NCI-H2227 (cell line): ENCODE measurements around the gene SDK1.
A peak's percentile ranks its signal among the peaks of the same experiment; 100 is the strongest.

Source experiments
- DNase-seq: peaks from one replicate; lab custom pipeline; 2025; ENCODE audit not compliant: unreplicated experiment; lab: John Stamatoyannopoulos, UW

Gene SDK1

DNA sequence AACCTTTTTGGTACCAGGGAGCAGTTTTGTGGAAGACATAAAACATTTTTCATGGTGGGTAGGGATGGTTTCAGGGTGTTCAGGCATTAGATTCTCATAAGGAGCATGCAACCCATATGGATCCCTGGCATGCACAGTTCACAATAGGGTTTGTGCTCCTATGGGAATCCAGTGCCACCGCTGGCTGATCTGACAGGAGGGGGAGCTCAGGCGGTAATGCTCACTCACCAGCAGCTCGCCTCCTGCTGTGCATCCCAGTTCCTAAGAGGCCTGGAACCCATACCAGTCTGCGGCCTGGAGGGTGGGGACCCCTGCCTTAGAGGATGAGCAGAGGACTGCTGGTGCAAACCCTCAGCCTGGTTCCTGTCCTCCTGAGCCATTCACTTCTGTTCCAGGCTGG, 561.7 kb downstream of the SDK1 start:
- no peak for DNase-seq

DNA sequence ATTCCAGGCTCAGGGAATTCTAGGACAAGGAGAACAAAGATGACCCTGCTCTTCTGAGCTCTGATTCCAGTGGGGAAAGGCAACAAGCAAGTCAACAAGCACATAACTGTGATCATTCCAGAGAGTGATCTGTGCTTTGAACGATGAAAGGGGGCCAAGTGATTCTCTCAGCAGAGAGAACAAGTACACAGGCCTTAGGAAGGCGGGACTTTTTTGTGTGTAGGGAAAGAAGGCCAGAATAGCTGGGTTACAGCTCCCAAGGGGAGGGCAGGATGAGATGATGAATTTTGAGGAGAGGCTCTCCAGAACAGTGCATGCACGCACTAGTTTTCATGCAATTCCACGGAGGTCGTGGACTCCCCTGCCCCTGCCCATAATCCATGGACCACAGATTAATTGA, 565.2 kb downstream of the SDK1 start:
- no peak for DNase-seq

DNA sequence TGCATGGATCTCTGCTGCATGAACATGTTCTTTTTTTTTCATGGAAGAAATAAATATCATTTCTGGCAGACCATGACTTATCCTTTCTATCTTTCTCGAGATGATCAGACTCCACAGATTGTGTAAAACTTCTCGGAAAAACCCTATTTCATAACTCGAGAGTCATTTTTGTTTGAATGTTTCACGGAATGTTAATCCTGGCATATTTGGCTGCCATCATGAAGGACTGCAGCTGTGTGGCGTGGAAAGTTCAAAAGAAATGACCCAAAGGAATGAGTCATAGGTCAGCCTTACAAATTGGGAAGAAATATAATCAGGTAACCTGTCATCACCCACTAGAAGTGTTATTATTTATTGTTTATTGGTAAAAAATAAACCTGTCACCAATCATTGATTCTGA, 566.8 kb downstream of the SDK1 start:
- no peak for DNase-seq

DNA sequence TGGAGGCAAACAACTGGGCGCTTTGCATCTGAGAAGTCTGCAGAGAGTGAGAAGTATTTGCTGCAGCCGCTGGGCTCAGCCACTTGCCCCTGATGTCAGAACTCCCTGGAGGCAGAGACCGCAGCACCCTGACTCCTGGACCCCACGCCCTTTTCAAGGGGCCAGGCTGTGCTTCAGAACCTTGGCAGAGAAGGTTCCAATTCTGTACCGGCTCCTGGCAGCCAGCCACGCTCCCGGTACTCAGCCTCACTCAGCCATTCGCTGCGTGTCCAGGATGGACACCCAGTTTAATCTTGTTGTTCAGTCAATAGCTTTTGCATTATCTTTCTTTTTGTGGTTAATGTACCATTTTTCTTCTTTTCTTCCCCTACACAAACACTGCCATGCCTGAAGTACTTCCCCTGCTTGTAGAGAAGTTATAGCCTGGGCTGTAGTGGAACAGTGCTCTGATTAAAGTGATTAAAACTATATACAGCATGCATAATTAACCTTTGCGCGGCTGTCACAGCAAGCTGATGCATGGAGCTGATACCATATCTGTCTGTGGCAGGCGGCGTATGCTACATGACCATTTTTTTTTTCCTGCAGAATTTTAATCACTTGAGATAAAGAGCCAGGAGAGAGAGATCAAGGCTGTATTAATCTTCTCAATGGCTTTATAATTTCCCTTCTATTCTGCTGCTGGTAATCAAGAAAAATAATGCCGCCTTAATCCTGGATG, 578.5 kb downstream of the SDK1 start:
- DNase-seq: peak; percentile 19

DNA sequence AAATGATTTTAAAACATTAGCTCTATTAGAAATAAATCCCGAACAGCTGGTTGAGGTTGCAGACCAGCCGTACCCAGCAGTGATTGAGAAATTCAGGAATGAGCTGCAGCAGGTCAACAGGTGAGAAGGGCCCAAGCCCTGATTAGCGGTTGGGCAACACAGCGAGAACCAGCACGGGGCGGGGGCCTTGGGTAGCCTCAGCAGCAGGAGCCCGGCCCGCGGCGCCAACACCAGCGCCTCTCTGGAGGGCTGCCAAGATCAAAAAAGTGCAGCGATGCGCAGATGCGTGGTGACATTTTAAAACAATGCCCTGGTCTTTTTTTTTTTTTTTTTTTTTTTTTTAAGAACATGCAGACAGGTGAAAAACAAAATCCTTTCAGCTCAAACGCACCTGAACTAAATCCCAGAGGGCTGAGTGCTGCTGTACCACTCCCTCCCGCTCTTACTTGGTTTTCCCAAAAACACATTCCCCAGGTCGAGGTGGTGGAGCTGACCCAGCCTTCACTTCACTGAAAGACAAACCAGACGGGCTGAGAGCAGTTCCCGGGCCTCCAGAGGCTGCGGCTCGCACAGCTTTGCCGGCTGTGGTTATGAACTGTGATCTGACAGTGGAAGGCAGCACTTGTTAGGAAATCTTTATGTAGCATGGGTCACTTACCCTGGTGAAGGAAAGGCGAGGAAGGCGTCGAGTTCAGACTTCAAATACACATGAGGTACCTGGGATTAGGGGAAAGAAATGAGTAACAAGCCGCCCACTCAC, 579.4 kb downstream of the SDK1 start:
- peak; percentile 63 for DNase-seq

DNA sequence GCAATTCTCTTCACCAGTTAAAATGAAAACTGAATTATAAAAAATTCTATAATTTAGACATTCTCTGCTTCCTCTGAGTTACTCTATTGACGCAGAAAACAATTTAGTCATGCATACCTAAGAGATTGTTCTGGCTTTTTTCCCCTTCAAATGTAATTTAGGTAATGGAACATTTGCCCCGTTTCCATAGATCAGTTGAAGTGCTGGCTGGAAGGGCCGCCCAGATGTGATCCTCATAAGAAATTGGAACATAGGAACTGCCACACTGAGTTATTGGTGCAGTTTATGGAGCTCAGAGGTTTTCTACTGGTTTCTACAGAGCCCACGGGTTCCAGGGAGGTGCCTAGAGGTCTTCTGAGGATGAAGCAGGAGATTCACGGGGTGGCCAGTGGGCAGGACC, 581.7 kb downstream of the SDK1 start:
- no peak for DNase-seq

DNA sequence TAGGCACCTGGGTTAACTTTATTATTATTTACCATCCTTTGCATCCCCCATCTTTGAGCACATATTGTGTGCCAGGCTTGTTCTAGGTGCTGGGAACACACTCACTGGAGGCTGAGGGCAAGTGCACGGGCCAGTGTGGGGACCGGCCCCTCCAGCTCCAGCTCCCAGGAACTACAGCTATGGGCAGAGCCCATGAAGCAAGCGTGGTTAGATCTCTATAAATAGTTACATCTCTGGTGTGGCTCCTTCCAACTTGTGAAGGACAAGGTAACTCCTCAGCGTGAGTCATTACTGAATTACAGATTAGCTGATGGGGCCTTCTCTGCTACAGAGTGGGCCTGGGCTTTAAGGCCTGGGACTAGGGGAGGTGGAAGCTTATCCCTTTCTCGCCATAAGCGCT, 583.5 kb downstream of the SDK1 start:
- DNase-seq: no peak

DNA sequence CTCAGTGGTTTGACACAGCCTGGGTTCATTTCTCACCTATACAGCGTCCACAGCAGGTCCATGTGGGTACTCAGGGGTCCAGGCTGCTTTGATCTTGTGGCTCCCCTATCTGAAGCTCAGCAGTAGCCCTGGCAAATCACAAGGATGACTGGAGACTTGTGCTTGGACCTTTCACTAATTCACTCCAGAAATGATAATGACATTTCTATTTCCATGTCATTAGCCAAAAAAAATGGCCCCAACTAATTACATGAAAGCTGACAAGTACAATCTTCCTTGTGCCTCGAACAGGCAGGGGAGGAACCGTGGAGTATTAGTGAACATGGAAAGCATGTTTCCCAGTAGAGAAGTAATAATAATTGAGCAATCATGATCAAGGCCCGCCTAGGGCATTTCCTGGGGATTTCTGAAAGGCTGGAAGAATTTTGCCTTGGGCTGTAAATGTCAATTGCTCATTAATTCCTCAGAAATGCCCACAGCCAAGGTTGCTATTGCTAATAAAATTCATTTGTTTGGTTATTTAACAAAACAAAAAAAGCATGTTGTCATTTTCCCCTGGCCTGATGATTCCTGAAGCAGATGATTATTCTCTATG, 586.1 kb downstream of the SDK1 start:
- DNase-seq: no peak

DNA sequence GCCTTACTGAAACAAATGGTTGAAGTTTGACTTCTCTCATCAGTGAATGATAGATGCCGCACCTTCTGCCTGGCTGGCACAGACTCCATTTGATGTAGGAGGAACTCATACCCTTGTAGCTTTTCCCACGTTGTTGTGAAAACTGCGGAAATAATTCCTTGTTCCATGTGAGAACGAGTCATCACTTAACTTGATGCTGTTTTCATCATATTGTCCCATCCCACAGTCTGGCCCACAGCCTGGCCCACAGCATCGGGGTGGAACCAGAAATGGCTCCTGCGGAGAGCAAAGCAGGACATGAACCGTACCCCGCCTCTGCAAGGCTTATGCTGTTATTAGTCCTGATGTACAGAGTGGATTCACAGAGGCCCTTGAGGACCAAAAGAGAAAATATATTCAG, 587.0 kb downstream of the SDK1 start:
- no peak for DNase-seq

DNA sequence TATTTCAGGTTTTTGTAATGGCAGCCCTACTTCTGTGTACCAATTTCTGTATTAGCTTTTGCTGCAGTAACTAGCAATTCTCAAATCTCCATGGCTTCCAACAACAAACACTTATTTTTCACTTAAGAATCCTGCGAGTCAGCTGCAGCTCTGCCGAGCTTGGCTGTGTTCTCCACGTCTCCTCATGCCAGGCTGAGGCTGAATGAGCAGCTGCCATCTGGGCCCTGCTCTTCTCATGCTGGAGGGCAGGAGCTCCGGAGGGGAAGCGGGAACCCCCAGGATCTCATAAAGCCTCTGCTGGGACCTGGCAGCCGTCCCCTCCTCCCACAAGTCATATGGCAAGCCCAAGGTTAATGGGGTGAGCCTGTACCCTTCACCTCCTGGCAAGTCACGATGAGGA, 591.1 kb downstream of the SDK1 start:
- no peak for DNase-seq

DNA sequence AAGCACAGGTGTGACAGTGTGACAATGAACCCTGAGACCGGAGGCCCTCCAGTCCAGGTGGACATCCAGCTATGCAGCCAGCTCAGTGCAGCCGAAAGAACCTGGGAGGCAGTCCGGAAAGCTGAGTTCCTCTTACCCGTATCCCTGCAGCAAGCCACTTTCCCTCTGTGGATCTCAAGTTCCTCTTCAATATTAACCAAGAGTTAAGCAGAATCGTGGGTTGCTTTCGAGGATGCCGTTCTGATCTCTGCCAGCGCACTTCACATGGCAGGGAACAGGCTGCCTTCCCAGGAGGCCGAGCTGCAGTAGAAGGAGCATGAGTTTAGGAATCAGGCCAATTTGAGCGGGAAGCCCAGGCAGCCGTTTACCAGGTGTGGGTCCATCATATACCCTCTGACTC, 591.6 kb downstream of the SDK1 start:
- no peak for DNase-seq

DNA sequence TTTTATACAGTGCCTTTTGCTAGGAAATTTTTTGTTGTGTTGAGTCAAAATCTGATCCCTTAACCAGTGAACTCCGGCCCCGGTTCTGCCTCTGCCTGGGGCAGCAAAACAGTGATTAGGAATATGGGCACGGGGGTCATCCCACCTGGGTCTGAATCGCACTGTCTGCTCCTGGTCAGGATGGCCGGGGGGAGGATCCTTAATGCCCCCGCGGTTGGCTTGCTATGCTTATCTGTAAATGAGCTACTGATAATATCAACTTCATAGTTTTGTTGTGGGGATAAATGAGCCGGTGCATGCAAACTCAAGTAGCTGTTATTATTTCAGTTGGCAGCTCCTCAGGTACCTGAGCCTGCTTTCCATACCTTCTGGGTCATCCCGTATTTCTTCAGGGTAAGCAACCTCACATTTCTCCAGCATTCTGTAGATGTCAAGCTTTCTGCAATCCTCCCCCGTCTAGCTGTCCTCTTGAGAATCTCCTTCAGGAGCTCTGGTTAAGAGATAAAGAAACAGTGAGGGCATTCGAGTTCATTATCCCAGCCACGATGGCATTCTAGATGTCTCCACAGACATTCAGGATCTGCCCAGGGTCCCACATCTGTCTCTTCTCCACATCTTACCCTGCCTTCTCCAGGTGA, 592.2 kb downstream of the SDK1 start:
- no peak for DNase-seq

DNA sequence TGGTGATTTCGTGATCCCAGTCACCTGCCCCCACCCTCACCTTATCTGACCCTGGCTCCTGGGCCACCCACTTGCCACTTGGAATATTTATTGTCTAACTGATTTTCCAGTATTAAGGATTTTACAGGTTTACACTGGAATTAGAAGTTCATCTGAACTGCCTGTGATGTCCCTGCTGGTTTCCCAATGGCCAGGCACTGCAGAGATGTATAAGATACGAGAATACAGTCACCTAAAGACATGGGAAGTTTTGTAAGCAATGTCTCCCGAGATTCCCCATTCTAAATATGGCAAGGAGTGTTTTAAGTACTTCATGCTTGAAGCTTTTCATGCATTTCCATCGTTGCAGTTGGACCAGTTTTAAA, 592.7 kb downstream of the SDK1 start:
- DNase-seq: no peak

DNA sequence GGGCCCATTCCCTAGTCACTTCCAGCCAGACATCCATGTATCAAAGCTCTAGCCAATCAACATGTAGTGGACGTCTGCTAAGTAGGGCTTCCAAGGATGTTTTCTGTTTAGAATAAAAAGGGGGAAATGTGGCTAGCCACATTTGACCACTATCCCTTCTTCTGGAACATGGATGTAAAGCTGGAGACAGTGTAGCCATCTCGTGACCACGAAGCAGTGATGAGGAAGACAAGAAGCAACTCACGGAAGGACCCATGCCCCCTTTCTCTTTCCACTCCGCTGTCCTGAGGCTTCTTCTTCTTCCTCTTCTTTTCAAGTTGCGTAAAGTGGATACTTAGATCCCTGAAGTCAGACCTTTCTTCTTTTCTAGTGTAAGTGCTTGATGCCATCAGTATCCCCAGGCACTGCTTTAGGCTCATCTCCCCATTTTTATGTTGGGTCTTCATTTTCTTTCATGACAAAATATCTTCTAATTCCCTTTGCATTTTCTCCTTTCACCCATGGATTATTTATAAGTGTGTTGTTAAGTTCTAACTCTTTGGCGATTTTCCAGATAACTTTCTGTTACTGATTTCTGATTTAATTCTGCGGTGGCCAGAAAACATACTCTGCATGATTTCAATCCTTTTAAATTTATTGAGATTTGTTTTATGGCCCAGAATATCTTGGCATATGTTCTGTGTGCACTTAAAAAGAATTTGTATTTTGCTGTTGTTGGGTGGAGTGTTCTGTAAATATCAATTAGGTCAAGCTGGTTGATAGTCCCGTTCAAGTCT, 594.5 kb downstream of the SDK1 start:
- no peak for DNase-seq

DNA sequence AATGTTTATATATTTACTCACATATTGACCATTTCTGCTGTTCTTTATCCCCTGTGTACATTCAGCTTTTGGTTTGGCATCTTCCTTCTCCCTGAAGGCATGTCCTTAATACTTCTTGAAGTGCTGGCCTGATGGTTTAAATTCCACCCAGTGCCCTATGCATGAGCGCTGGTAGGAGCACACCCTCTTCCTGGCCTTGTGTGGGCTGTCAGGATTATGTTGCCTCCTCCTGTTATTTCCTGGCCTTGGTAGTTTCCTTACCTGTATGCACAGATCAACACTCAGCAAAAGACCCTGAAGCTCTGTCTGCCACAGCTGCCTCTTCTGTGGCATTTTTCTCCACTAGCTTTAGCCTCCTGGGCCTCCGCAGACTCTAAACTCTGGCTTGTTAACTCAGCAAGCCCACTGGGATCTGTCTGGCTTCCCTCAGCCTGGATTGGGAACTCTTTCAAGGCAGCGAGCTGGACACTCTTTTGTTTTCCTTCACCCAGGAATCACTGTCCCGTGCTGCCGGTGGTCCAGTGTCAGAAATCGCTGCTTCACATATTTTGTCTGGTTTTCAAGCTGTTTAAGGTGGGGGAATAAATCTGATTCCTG, 595.2 kb downstream of the SDK1 start:
- DNase-seq: no peak

DNA sequence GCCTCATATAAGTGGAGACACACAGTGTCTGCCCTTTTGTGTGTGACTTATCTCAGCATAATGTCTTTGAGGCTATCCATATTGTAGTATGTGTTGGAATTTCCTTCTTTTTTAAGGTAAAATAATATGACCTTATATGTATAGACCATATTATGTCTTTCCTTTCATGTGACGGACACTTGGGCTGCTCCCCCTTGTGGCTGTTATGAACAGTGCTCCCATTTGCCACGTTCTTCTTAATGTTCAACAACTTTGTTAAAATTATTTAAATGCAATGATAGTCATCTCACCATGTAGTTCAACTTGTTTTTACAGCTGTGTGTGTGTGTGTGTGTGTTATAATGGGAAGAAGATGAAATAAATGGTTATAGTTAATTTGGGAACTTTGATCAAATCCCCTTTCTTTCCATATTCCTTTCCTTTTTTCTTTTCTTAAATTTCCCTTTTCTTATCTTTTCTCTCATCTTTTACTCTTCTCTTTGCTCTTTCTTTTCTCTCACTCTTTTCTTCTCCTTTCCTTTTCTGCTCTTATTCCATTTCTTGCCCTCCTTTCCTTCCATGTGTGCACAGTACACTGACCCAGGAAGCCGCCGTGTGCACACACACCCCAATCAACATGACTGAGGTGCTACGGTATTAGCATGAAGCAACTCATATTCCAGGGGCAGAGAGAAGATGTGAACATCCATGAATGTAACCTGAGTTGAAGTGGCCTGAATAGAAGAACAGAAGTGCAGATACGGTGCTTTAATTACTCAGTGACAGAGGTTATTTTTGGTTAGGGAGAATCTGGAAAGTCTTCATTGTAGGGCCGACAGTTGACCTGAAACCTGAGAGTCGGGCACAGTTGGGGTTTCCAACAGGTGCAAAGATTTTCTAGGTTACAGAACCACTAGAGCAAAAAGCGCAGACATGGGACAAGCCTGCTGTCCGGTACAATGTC, 596.6 kb downstream of the SDK1 start:
- DNase-seq: peak; percentile 23

DNA sequence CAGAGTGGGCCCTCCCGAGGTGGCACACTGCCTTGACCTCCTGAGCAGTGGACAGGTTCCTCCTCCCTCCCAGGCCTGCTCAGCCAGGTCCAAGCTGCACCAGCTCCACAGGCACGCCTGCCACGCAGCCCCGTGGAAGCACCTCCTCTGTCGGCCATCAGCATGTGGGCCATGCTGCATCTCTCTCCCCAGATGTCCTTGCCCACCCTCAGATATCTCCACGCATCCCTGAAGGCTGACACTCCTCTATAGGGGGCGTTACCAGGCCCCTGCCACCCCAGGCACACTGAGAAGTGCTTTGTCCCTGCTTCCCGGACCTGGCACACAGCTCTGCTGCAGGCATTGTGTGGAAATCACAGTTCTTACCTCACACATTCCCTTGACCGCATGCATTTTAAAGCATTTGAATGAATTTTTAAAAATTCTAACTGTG, 598.5 kb downstream of the SDK1 start:
- DNase-seq: no peak

DNA sequence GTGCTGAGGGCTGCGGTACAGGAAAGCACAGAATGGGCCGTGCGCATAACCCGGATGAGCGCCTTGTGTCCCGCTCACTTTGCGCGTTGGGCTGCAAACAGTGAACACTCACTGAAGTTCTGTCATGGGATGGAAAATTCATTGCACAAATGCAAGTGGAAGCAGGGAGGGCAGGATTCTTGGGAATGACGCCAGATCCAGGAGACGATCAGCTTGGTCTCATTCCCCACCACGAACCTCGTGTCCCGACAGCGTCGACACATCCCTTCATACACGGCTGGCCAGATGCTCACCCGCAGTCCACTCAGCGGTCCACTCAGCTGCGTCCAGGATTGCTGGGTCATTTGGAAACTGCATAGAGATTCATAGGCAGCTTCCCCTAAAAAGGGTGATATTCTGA, 607.1 kb downstream of the SDK1 start:
- DNase-seq: no peak

DNA sequence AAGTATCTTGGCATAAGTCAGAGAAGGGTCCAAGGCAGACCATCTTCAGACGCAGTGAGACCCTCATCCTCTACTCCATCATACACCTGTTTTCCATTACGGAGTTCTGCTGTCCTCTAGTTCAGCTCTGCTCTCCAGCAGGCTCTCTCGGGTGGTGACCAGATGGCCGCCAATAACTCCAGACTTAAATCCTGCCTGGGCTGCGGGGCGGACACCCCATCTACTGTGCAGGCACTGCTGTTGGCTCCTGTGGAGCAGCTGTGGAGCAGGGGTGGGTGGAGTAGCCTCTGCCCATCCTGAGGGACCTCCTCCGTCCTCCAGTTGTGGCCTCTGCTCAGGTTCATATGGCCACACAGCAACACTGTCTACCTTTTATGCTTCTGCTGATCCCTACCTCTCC, 608.1 kb downstream of the SDK1 start:
- no peak for DNase-seq

DNA sequence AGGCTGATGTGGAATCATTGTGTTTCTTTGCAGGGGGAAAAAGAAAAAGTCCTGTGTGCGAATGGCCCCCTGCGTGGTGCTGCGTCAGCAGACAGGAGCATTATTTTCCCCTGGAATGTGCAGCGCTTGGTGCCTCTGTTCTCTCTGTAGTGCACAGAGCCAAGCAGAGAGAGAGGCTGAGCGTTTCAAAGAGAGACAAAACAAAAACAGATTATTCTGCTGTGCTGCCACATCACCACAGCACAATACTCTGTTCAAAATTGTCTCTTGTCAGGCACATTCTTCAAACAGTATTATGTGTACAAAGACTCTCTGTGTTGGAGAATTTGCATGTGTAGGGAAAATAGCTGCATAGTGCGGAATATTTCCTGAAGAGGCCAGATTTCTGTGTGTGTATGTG, 609.0 kb downstream of the SDK1 start:
- DNase-seq: no peak
